Measurements from ENCODE around the gene TWF2. TPM values are rescaled to one million over a fixed set of nuclear protein-coding genes. Genes with fewer than 3 reads are reported as not detected.
A peak's percentile ranks its signal among the peaks of the same experiment; 100 is the strongest.
"Not testable (repeated sequence)": the region's sequence is repeated elsewhere in the genome, so short reads cannot be mapped to it uniquely, and the experiment has no call there.

The TWF2 gene
- total RNA-seq = 37.4 TPM

DNA sequence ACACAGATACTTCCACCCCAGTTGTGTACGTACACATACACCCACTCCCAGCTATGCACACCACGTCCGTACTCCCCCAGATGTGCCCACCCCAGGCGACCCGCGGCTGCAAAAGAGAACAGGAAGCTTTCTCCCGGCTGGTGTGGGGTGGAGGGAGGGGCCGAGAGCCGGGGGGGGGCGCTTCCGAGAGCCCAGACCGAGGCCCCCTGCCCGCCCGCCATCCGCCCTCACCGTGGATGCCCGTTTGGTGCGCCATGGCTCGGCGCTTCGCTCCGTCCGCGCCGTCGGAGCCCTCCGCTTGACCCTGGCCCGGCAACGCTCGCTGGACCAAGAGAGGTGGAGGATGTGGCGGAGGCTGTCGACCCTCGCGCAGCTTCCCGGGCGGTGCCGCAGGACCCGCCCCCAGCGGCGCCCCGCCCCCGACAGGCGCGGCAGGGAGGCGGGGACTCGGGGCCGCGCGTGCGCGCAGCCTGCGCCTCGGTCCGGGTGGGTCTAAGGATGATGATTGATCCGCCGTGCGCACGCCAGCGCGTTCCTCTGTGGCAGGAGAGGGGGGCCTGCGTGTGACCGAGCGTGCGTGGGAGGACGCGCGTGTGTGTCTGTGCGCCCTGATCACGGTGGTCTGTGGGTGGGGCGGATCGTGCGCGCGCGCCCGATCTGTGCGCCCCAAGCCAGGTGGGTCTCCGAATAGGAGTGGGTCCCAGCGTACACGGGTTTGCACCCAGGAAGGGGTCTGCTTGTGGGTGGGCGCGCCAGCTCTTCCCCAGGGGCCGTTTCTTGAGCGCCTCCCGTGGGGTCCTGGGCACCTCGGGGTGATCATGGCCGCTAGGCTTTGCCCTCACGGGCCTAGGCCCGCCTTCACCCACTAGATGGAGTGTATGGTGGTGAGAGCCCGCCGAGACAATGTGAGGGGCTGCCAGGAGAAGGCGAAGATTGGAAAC lies at the start of gene TWF2:
Gene TWF2, minus strand, starts transcription at position 398 of the 941 bp plus-strand sequence. Its CDS starts 142 bp downstream, at position 256.
- peak; percentile 78 for ATAC-seq

- ATAC-seq = no peak
Measured at GRCh38 chr3:52288674-52289073, 49.7 kb upstream of the TWF2 start.

GRCh38 chr3:52286777-52287110 lies 47.8 kb upstream of the TWF2 start:
- no peak for ATAC-seq

DNA sequence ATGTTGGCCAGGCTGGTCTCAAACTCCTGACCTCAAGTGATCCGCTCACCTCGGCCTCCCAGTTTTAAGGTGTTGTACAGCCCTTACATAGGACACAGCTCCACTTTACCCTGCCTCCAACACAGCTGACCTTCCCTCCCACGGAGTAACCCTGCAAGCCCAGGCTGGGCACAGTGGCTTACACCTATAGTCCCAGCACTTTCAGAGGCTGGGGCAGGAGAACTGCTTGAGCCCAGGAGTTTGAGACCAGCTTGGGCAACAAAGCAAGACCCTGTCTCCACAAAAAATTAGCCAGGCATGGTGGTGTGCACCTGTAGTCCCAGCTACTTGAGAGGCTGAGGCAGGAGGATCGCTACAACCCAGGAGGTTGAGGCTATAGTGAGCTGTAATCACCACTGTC lies 45.1 kb upstream of the TWF2 start:
- ATAC-seq = not testable (repeated sequence)

DNA sequence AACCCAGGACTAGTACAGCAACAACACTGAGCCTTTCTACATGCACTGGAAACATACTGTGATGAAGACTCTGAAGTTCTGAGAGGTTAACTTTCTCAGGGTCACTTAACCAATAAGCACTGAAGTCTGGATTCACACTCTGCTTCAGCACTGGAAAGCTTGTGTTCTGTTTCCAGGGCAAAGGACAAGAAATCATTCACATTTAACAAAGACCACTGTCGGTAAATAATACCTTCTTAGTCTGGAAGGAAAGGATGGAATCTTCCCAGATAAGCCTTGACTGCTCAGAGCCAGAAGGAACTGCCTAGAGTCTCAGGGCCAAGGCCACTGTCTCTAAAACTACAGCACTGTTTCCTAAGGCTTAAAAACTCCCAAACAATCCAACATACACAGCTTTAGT lies 44.3 kb upstream of the TWF2 start:
- ATAC-seq = no peak

DNA sequence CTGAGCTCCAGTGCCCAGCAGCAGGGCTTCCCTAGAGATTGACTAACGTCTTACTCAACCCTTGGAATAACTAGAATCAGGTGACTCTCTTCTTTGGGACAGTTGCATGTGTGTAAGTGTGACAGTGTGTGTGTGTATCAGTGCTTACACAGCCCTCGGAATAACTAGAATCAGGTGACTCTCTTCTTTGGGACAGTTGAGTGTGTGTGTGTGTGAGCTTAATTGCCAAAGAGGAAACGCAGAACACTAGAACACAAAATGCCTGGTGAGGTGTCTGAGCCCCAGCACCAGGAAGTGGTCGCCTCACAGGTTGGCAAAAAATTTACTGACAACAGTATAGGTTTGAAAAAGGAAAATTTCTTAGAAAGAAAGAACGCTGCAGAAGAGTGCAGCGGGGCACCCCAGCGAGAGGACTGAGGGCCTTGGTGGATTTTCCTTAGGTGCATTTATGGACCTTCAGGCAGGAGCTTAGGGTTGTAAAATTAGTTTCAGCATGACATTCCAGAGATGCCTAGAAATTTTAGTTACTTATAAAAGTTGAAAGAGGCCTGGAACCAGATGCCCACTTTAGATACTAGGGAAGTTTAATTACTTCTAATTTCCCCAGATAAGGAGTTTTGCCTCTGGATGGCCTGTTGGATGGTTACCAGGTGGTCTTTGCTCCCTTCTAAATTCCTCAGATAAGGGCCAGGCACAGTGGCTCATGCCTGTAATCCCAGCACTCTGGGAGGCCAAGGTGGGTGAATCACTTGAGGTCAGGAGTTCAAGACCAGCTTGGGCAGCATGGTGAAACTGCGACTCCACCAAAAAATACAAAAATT lies 43.2 kb upstream of the TWF2 start:
- ATAC-seq = no peak

DNA sequence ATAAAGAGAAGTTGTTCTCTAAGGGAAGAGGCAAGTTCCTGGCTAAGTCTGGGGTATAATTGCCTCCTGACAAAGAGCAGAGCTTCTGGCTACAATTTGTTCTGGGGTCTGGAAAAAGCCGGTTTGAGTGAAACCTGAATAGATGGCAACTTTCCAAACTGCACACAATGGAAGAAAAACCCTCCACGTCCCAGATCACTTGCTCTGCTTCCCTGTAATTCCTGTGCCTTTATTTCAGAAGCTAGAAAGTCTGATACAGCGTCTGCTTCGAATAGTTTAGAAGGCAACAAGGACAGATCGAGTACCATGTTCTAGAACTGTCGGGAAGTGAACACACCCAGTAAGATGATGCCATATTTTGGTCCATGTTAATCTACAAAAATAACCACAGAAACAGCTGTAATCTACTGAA lies 41.1 kb upstream of the TWF2 start:
- ATAC-seq = no peak

DNA sequence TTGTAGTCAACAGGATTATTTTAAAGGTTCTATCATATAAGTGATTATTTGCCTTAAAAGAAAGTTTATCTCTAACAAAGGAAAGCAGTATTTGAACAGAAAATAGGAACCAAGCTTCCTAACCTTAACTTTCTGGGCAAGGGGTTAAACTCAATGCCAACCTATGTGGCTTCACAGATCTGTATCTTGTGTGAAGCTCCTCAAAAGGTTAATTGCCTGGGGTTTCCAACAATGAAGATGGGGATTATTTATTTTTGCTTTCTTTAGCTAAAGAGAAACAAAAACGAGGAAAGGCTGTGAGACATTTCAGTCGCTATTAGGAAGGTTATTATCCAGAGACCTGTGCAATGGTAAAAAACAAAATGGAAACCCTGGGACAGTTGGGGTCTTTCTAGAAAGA lies 40.6 kb upstream of the TWF2 start:
- ATAC-seq = no peak

- peak; percentile 96 for ATAC-seq
Measured at GRCh38 chr3:52278510-52279069, 39.6 kb upstream of the TWF2 start, which contains the start of gene WDR82. TSS of gene WDR82 (minus strand) at chr3:52278649. CDS start at chr3:52278361, 288 bp downstream.

GRCh38 chr3:52277972-52278509 lies 39.1 kb upstream of the TWF2 start:
- peak; percentile 68 for ATAC-seq

DNA sequence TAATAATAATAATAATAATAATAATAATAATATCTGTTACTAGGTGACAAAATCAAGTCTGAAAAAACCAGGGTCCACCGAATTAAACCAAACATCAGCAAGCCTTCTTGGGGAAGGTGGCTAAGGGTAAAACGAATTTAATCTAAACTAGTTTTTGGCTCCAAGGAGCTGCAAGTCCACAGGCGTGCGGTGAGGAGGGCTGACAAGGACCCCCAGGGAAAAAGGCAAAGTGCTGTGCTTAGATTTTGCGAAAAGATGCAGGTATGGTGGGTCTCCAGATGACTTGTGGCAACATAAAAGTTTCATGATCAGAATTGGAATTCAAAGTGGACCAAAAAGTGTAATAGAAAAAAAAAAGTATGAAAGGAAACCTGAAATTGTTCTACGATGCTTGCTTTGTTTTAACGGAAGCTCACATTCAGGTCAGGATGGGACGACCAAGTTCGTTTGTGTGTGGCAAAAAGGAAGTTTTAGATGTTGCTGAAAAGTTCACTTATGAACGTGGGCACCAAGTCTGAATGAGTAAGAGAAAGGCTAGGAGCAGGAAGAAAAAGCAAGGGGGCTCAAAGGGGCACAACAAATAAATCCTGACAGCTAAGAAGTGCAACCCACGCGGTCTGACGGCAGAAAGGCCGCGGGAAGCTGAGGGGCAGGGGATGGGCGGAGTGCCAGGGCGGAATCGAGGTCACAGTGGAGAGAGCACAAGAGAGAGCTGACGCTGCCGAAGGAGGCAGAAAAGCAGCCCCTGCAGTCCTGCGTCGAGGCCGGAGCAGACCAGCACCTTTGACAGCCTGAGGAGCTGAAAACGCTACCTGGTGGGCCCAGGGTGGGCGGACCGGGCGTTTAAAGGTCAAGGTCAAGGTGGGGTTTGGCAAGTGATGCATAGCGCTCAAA lies 38.4 kb upstream of the TWF2 start:
- ATAC-seq = peak; percentile 45

DNA sequence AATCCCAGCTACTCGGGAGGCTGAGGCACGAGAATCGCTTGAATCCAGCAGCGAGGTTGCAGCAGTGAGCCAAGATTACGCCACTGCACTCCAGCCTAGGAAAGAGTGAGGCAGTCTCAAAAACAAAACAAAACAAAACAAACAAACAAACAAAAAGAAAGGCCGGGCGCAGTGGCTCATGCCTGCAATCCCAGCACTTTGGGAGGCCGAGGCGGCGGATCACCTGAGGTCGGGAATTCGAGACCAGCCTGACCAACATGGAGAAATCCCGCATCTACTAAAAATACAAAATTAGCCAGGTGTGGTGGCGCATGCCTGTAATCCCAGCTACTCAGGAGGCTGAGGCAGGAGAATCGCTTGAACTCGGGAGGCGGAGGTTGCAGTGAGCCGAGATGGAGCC lies 35.8 kb upstream of the TWF2 start:
- ATAC-seq = not testable (repeated sequence)

GRCh38 chr3:52272831-52273230 lies 33.9 kb upstream of the TWF2 start:
- no peak for ATAC-seq

- not testable (repeated sequence) for ATAC-seq
Measured at GRCh38 chr3:52272172-52272571, 33.2 kb upstream of the TWF2 start.

DNA sequence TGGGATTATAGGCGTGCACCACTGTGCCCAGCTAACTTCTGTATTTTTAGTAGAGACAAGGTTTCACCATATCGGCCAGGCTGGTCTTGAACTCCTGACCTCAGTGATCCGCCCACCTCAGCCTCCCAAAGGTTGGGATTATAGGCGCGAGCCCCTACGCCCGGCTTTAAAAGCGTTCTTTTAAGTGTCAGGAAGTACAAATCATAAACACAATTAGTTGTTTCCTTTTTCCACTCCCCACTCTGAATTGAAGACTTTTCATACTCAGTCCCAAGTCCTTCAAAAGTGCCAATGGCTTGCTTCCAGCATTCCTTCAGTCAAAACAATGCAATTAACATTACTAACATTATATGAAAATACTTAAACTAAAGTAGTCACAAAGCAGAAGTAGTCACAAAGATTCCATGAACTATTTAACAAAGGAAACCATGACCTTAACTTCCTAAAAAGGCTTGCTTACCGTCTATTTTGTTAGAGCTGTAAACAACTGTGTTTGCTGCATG lies 31.3 kb upstream of the TWF2 start:
- no peak for ATAC-seq

GRCh38 chr3:52269776-52270175 lies 30.8 kb upstream of the TWF2 start:
- ATAC-seq = no peak

DNA sequence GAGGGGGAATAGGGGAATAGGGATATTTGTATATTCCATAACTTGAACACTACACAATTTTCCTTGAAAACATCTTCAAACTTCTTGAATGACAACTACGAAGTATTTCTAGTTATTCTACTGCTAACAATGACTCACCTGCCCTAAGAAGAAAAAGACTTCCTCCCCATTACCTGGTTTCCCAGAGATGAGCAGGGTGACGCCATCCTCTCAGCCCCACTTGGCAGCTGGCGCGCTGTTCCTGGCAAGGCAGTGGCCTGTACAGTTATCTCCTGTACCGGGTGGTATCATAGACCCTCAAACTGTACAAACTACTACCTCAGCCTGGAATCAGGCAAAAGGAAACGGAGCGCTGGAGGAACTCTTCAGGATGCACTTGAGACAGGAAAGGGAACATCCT lies 29.1 kb upstream of the TWF2 start:
- ATAC-seq = peak; percentile 83

- peak; percentile 50 for ATAC-seq
Measured at GRCh38 chr3:52265387-52265786, 26.4 kb upstream of the TWF2 start.

DNA sequence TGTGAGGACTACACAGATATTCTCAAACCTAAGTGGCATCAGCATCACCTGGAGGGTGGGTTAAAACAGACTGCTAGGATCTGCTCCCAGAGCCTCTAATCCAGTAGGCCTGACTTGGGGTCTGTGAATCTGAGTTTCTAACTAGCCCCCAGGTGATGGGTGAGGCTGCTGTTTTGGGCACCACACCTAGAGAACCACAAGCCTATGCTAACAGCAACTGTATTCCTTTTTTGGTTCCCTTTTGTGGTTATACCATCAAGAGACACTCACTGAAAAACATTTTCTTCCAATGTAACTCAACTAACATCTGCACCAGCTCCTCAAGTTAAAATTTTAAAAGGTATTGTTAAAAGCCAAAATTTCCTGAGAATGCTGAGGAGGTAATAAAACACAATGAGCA lies 23.5 kb upstream of the TWF2 start:
- no peak for ATAC-seq

GRCh38 chr3:52259448-52259847 lies 20.5 kb upstream of the TWF2 start:
- ATAC-seq = no peak

GRCh38 chr3:52259035-52259434 lies 20.1 kb upstream of the TWF2 start:
- peak; percentile 70 for ATAC-seq

DNA sequence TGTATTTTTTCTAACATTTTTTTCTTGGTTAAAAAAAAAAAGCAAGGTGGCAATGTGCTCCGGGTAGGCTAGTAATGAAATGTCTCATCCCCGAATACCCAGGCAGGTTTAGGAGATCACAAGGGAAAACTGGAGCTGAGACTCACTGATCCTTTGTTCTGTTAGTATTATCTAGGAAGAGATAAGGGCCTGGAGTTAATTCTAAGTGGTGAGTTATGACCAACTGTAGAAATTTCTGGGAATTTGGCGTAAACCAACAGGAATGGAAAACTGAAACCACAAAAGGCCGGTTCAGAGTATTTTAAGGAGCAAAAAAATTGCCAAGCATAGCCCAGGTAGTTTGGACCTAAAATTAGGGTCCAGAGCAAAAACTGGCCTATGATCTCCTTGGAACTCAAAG lies 19.0 kb upstream of the TWF2 start:
- ATAC-seq = no peak
